Vagina (tissue), 2 donors: ENCODE measurements around the gene NALCN.

Experiments used
- CTCF ChIP-seq, 3 experiments: fragments of 450-650 bp in 2 of 3; fragments of 200-600 bp in 1 of 3; sonication (generic) in 1 of 3; IDR thresholded peaks; one replicate each; pipeline ENCODE4 v1.5.1; 2017 to 2019; ENCODE audit warnings: antibody characterized with exemption in 3 of 3, mild to moderate bottlenecking in 2 of 3, moderate library complexity in 2 of 3
- POLR2A ChIP-seq, 2 donors: fragments of 450-650 bp; IDR thresholded peaks; one replicate each; pipeline ENCODE4 v1.6.1; 2017; ENCODE audit warnings: antibody characterized with exemption in 2 of 2, mild to moderate bottlenecking in 2 of 2, moderate library complexity in 2 of 2
- POLR2AphosphoS5 ChIP-seq, 2 donors: sonication (generic); formaldehyde crosslinking; IDR thresholded peaks; one replicate each; pipeline ENCODE4 v1.9.0; 2017; ENCODE audit warnings: antibody characterized with exemption in 2 of 2, mild to moderate bottlenecking in 2 of 2, low read depth in 1 of 2; ENCODE audit not compliant: insufficient read depth in 1 of 2

- TF ChIP-seq CTCF (IDR thresholded peaks at IDR 0.05) (no peak), POLR2A (IDR thresholded peaks at IDR 0.05) (no peak), POLR2AphosphoS5 (IDR thresholded peaks at IDR 0.05; ENCODE audit: insufficient read depth in 1 of 2, low read depth in 1 of 2) (no peak)
These were observed 409.1 kb downstream of the NALCN start for GRCh38 chr13:101007245-101007644.
